GM19452 (cell line): ENCODE results near the gene SEPSECS.

Experiments used
- ATAC-seq: cut with Tn5 transposase; IDR thresholded peaks from one replicate; pipeline ENCODE4 v1.9.1; 2021; ENCODE audit not compliant: unreplicated experiment

SEPSECS gene

DNA sequence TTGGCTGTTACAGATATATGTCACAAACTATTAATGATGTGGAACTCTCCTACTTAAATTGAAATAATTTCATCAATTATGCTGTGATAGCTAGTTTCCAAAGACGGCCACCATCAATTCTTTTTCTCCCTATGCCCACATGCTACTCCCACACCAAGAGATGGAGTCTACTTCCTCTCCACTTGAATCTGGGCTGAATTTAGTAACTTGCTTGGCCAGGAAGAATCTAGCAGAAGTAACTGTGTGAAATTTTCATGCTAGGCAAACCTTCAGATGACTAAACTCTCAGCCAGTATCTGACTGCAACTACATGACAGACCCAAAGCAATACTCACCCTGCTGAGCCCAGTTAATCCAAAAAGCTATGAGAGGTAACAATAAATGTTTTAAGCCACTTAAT is 3.2 kb downstream of the SEPSECS start:
- no peak for ATAC-seq

DNA sequence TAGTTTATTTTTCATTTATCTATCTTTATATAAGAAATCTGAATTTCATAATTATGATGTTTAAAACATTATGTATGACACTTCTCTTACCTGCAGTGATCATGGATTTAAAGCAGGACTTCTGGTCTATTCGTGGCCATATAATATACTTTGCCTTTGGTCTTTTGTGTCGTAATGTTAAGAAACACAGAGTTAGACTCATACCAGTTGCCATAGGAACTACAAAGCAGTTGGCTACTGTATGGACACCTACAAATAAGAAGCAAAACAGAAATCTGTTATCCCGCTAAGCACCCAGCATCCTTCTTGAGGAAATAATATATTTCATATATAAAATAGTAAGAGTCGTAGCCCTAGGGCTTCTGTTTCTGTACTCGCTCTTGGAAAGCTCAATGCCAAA is 4.3 kb downstream of the SEPSECS start:
- no peak for ATAC-seq

DNA sequence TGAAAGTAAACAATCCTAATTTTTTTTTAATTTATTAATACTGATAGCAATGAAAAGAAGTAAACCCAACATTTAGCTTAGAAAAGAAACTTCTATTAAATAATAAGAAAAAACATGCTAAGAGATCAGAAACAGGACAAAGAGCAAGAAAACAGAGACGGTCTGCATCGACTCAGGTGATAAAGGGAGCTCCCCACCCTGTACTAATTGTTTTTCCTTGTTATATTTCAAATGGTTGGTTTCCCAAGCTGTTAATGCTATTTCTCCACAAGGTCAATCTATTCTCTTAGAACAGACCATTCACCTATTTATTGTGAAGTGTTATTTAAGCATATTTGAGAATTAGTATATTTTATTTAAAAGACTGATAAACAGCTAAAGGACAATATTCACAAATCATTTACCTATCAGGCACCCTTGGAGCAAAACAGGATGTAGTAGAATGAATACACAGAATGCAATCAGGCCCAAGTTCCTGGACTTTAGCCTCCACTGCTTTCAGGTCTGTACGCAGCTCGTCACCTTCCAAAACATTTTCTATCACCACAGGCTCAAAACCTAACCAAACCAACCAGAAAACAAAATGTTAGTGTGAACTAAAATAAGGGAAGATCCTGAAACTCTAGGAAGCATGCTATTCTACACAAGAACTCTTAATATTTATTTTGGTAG is 5.5 kb downstream of the SEPSECS start:
- no peak for ATAC-seq

DNA sequence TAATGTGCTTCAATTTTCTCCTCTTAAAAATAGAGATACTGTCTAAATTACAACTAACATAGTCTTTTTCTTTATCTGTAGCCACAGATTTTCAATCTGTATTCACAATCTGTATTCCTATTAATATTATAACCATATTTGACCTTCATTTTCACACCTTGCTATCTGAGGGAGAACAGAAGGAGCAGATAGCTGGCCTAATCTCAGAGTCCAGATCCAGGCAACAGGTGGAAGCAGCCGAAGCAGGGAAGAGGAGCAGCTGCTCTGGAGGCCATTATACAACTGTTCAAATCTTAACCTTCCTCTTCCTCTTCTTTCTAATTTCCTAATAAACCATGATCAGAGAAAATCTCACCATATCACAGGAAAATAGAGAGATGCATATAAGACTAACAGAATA is 14.2 kb downstream of the SEPSECS start:
- no peak for ATAC-seq

DNA sequence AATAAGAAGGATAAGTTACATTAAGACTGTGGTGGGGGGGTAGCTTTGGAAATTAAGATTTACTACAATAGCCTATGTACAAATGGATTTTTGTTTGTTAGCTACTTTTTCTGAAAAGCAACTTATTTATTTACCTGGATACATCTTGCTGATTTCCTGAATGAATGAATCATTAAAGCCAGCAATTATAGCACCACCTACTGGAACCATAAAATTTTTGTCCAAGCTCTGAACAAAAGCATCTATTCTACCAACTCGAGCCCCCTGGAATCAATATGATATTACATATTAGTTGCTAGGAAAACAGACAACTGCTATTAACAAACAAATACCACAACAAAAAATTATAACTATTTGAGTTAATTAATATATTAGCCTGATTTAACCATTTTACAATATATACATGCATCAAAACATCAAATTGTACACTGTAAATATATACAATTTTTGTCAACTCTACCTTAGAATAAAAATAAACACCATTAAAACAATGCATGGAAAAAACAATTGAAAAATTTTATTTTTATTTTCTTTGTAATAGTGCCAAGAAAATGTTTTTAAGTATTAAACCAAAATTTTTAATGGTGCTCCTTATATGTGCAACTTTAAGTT is 15.3 kb downstream of the SEPSECS start:
- ATAC-seq = no peak

DNA sequence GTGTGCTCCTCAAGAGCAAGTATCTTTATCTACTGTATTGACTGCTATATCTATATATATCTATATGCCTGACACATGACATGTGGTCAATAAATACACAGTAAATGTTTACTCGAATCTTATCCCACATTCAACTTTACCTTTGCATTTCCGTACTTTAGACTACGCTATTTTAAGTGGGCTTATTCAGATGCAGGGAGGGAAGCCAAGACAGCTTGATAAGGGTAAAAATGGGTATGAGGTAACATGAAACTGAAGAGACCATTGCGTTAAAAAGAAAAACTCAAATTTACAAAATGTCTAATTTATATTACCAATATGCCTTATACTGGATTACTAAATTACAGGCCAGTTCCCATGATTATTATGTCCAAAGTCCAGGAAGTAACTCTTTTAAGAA is 17.8 kb downstream of the SEPSECS start:
- ATAC-seq = no peak

DNA sequence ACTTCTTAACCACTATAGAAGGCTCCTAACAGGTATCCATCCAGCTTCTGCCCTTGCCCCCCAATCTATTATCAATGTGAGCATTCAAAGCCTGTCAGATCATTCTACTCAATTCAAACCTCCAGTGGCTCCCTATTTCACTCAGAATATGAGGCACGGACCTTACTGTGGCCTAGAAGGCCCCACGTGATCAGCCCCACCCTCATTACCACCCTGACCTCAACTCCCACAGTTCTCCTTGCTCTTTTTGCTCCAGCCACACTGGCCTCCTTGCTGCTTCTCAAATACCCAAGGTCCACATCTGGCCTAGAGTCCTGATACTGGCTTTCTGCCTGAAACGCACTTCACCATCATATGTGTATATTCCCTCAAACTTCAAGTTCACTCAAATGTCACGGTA is 18.7 kb downstream of the SEPSECS start:
- no peak for ATAC-seq

DNA sequence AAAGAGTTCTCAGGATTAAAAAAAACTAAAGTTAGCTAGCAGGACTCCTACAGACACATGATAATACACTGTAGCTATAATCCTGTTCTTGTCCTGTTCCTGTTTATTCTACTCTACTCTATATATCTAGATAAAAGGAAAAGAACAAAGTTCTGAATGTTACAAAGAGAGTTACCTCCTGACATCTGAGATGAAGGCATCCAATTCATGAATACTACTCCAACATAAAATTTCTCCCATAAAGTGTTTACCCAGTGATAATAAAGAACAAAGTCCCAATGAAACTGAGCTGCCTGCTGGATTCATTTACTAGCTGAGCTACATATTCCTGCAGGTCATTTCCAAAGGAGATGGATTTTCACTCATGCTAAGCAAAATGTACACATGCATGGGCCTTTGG is 27.1 kb downstream of the SEPSECS start:
- ATAC-seq = no peak

DNA sequence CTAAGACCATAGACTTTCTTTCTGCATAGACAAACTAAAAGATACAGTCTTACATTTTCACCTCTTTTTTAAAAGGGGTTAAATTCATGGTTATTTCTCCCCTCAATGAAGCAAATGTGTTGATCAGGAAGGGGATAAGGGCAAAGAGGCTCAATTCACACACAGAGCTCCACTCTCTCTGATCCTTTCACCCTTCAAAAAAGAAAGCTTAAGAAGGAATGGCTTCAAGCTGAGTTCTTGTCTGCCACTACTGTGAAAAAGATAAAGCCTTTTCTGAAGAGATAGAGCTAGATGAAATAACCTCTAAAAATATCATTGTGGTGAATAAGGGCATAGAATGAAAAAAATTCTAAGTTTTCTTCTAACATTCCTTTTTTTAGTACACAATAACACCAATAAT is 28.3 kb downstream of the SEPSECS start:
- ATAC-seq = no peak

DNA sequence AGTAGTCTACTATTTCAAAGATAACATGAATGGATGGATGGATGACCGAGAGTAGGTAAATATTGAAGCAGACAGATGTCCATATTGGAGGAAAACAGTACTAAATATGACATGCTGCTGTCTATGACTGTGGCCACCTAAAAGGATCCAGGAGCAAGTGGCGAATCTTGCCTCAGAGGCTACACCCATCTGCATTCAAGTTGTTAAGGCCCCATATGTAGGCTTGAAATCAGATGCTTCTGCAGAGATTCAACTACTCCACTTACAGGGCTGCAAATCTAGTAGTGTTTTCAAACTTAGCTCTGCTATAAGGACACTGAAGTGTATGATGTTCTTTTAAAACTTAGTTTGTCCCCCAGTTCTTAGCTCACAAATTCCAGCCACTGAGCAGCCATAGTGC is 28.9 kb downstream of the SEPSECS start:
- no peak for ATAC-seq

DNA sequence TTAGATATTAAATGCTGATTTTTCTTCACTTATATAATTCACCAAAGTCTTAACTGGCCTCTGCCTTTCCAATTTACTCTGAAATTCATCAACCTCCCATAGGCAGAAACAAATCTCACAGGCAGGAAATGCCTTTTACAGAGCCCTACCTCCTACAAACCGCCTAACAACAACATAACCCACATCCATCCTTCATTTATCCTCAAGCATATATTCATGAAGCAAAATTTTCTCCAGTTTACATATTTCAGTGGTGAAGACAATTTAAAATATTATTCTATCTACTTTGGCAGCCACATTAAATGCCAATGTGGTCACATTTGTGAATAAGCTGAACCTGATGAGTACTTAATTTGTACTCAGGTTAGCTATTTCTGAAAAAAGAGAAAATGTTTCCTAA is 30.3 kb downstream of the SEPSECS start:
- no peak for ATAC-seq

DNA sequence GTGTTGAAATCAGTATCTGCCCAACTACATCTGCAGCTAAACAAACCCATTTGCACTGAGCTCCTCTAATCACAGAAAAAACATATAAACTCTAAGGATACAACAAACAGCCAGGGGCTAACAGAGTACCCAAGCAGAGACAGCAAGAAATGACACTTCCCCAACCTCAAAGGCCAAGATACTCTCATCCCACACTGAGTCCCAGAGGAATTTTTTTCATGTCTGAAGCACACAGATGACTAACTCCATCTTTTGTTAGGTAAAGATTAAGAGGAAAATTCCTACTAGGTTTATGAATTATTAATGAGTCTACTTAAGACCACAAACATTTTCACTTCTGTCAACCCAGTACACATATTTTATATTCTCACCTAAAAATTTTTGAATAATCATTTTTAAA is 31.6 kb downstream of the SEPSECS start:
- no peak for ATAC-seq

DNA sequence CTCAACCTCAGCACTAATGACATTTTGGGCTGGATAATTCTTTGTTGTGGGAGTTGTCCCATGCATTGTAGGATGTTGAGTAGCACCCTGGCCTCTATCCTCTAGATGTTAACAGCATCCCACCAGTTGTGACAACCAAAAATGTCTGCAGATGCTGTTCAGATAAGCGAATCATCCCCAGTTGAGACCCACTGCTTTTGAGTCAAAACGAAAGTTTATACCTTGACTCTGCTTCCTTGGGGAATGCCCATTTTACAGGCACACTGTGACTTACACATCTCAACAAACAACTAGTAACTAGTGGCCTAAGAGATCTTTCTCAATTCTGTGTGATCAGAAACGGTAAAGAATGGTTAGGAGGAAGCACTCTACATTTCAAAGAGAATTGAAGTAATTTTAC is 37.0 kb downstream of the SEPSECS start:
- ATAC-seq = peak; percentile 97

DNA sequence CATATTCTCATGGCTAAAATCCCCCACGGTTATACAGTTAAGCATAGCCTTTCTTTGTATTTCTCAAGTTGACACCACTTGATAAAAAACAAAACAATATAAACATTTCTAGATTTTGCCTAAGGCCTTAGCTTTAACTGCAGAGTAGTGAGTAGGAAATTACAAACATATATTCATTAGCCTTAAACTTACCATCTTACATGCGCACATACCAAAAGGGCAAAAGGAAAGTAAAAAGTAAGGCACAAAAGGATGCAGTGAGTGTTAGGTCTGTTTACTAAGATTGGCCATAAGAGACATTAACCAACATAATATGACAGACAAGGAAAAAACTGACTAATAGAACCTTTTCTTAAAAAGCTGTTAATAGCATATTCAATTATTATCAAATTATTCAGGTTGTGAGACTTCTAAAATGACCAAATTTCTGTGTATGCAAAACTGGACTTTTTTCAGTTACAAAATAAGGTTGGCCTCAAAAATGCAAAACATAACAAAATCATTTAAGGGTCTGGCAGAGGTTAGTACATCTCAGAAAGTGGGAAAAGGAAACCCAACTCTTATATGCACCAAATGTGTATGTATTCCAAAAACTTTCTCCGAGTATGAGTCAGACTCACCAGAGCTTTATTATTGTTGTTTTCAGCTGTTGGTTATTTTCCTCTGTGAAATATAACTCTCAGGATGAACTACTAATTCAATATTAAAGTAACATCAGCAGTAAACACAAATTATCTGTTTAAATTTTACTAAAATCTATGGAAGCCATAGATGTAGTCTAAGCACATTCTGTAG is 39.9 kb downstream of the SEPSECS start:
- no peak for ATAC-seq

DNA sequence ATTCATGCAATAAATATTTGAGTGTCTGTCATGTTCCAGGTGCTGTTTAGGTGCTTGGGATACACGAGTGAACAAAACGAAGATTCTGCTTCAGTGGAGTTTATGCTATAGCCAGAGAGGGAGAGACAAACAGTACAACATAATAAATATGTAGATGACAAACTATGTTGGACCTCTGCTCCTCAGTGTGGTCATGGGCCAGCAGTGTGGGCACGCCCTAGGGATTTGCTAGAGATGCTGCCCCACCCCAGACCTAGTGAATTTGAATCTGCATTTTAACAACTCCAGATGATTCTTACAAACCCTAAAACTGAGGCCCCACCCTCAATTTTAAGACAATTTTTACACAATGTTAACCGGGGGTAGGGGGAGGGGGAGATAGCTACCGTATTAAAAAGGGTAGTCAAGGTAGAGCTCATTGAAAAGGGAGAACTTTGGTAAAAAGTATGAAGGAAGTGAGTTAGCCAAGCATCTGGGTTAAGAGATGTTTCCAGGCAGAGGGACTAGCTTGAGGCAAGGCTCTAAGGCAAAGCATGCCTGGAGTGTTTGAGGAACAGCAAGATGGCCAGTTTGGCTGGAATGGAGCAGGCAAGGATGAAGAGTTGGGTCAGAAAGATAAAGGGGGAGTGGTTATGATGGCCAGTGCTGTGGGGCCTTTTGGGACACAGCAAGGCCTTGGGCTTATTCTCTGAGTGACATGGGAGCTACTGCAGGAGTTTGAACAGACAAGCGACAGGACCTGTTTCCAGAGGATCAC is 42.4 kb downstream of the SEPSECS start:
- no peak for ATAC-seq

DNA sequence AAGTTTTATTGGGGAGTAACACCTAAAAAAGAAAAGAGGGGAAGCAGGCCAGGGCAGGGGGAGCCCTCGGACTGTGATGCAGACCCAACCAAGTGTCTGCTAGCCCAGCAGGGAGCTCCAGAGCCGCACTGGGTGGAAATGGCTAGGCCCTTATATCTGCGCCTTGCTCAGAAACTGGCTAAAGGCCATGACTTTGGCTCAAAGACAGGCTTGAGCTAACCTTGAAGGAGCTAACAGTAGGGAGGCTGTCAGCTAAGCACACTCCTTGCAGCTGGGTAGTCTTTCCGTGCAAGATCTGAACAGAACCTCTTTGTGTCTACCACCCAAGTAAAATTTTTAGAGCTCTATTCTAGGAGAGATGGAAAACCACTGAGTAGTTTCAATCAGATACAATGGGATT is 43.0 kb downstream of the SEPSECS start:
- ATAC-seq = no peak

DNA sequence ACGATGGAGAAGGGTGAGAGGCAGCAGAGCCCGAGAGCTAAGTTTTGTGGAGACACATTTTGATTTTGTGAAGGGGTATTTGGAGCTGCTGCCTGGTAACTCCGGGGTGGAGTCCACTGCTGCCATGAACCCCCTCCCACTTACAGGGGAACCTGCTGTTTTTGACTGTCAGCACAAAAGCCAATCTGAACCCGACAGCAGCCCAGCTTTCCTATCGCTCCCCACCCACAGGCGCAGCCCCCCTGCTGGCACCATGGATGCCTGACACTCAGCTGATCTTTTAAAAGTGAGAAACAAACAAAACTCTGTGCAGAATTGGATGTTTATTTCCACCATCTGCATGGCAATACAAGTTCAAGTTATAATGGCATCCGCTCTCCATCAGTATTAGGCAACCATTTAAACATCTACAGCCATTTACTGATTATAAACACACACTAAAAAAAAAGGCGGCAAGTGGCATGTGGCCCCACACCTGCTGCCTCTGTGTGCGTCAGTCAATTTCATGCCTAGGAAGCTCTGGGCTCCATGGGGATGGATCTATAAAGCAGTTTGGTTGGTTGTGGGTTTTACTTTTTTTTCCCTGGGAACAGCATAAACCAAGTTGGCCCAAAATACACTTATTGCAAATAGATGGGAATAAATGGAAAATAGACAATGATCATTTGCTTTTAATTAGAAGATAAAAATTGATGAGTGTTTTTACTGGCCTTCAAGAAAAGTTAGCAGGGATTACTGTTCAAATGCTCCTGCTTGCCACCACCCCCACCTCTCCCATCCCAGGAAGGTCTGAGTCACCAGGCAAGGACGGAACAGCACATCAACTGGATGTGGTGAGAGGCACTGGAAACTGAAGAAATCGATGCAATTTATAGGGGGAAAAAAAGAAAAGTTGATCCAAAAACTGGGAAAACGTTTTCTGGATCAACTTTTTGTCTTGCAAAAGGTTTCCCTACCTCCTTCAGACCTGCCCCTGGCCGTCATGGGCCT is 46.0 kb downstream of the SEPSECS start:
- no peak for ATAC-seq

DNA sequence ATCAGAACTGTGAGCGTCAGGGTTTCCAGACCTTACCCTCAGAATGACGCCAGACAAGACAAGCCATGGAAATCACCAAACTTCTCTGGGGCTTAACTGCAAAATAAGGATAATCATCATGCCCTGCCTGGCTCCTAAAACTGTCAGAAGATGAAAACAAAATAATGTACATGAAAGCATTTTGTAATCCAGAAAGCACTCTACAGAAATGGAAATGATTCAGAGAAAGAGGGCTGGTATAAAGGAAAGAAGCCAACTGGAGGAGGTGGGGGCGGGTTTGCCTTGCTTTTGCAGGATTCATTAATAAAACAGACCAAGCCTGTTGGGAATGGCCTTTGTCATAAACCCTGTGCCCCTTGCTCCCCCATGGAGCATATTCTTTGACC is 47.3 kb downstream of the SEPSECS start:
- ATAC-seq = no peak

DNA sequence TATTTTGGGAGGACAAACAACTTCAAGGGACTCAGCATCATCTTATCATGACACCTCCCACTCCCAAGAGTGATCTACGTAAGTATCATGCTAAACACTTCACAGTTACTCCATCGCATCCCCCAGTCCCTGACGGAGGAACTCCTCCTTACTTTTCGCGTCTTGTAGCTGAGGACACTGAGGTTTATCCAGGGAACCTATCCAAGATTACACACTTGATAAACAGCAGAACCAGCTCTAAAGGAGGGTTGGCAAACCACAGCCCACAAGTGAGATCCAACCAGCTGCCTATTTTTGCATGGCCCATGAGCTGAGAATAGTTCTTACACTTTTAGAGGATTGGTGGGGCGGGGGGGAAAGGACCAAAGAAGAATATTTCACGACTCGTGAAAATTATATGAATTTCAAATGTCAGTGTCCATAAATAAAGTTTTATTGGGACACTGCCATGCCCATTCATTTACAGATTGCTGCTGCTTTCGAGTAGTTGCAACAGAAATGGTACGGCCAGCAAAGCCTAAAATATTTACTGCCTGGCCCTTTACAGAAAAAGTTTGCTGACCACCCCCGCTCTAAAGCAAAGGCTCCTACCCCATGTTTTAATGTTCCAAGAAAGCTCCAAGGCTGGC is 47.8 kb downstream of the SEPSECS start:
- no peak for ATAC-seq

DNA sequence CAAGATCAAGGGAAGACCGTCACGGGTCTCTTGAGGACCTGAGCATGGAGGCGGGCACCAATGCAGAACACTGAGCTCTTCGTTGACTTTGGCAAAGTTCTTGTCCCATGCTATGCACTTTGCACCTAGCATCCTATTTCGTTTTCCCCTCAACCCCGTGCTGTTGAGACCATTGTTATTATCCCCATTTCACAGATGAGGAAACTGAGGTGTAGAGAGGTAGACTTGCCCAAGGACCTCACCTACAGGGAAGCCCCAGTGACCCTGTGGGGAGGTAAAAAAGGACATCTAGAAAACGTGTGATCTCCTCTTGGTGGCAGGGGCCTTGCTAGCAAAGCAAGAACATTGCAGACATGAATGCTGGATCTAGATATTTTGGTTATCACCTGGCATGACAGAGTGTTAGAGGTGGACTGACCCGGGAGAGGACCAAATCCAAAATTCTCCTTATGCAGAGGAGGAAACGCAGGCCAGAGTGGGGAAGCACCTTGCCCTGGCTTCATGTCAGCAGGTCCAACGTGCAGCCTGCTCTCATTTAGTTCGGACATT is 48.5 kb downstream of the SEPSECS start:
- ATAC-seq = no peak
